NCI-H345 treated with DMSO at 0.1 percent for 48 hours (cell line): ENCODE measurements around the gene BLOC1S5.

ENCODE experiments used
- DNase-seq: peaks from one replicate; lab custom pipeline; 2025; ENCODE audit not compliant: unreplicated experiment; lab: John Stamatoyannopoulos, UW

BLOC1S5 gene, protein sequence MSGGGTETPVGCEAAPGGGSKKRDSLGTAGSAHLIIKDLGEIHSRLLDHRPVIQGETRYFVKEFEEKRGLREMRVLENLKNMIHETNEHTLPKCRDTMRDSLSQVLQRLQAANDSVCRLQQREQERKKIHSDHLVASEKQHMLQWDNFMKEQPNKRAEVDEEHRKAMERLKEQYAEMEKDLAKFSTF

DNA sequence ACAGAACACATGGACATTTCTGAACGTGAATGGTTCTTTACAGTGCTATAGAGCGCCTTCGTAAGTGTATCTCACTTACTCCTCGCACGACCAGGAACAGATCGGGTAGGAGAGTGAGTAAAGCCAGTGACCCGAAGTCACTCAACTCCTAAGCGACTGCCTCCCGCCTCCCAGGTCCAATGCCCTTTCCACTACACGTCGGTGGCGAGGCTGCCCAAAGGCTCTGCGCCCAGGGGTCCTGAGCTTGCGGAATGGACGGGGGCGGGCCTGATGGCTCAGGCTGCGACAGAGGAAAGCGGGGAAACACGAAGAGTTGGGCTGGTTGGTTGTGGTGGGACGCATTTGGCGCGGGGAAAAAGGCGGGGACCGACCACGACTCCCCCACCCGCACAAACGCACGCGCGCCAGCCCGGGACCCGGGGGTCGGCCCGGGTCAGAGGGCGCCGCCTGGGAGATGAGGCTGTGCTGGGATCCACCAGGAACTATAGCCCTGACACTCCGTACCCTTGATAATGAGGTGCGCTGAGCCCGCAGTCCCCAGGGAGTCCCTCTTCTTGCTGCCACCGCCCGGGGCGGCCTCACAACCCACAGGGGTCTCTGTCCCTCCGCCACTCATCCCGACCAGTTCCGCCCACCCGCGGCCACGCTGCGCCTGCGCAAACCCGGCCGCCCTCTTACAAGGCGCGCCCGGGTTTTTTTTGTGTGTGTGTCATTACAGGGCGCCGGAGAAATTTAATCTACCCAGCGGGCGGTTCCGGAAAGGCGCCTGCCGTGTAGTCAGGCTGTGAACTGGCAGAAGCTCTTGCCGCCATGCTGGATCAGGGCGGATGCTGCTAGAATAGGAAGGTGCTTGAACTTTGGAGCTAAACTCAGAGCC lies at the start of gene BLOC1S5:
TSS of gene BLOC1S5 (minus strand) at position 629 of the 877 bp plus-strand sequence. CDS start at position 616, 13 bp downstream.
- DNase-seq = peak; percentile 31

DNA sequence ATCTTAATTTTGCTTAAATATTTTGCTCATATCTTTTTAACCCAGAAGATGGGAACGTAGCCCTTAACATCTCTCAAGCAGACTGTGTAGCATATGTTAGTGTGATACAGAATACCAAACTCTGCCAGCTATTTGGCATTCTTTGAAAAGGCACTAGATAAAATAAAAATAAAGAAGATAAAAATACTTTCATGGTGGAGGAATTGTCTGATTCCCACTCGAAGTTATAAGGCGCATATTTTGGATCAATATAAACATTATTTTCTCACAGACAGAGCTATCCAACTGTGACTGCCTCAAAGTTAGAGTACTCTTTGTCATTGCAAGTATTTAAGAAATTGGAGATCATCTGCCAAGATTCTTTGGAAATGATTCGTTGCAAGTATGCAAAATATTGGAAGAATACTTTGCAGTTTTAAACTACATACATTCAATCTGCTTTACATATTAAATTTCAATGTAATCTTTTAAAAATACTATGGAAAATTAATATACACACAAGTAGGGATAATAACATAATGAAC lies 49.0 kb upstream of the BLOC1S5 start:
- DNase-seq = no peak

- no peak for DNase-seq
These were observed 46.5 kb upstream of the BLOC1S5 start for GRCh38 chr6:8110725-8111124.

DNA sequence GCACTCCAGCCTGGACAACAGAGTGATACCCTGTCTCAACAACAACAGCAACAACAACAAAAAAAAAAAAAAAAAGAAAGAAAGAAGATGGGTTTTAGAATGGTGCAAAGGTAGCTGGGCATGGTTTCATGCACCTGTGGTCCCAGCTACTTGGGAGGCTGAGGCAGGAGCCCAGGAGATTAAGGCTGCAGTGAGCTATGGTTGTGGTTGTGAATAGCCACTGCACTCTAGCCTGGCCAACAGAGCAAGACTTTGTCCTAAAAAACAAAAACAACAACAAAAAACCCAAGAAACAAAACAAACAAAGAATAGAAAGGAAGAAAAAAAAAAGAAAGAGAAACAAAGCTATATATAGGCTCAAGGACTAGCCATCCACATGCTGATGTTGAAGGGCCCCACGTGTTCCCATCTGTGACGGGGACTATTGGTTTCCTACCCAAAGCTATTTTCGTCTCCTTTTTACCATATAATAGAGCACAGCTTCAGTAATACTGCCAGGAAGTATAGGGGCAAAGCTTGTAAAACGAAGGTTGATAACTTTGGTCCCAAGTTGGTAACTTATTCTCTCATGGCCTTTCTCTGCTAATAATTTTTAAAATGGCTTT lies 46.0 kb upstream of the BLOC1S5 start:
- DNase-seq = no peak

- DNase-seq = no peak
These were observed 44.8 kb upstream of the BLOC1S5 start for GRCh38 chr6:8108759-8109539.

GRCh38 chr6:8108031-8108660 lies 44.0 kb upstream of the BLOC1S5 start:
- no peak for DNase-seq

DNA sequence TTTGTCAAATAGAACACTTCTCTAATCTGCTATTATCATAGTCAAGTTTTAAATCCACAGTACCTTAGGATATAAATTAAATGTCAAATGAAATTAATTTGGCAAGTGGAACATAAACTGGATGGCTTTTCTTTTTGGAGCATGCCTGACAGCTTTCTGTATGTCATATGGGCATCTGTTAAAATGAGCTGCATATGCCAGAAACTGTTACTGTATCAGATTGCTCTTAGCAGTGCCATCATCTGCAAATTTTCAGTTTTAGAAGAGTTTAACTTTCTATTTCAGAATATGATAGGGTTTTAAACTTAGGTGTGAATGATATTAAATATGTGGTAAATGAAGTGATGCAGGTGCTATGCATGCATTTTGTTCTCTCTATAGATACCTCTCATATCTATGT lies 41.6 kb upstream of the BLOC1S5 start:
- no peak for DNase-seq

DNA sequence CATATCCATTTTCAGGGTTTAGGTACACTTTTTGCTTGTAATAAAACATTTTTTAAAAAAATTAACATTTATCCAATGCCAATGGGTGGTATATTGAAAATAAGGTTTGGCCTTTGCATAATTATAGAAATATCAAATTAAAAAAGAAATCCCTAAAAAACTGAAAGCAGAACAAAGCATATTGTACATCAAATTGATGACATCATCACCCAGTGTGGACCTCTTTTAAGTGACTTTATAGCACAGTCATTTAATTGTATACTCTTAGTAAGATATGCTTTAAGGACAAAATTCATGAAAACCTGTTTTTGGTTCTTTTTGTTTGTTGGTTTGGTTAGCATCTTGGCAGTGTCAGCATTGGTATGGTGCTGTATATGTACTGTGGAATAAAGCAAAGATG lies 39.5 kb upstream of the BLOC1S5 start:
- DNase-seq = no peak

DNA sequence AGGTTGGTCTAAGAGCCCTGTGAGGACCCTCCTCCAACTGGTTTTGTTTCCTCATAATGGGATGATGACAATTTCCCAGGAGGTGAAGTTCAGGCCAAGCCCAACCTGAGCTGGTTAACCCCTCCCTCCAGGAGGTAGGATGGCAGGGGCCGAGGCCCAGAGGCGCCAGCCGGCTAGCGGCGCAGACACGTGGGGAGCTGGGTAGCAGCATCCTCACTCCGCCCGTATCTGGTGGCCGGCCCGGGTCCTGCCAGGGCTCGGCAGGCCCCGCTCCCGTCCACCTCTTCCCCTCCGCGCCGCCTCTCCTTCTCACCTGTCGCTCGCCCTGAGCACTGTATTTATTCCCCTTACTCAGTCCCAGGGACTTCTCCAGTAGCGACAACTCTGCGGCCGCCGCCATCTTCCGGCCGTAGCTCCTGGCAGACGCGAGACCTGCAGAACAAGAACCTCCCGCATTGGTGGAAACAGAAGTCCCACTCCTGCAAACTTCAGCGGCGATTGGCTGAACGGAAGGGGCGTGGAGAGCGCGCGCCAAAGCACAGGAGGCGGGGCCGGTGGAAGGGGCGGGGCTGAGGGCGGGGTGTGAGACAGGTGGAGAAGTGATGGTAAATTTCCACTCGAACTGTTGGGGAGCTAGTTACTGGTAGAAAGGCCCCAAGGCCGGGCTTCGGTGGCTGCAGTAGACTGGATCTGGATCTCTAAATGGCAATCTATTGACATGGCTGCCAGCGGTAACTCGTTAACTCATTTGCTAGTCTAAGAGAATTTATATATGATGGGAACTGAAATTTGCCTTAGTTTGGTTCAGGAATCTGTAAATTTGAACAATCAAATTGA lies 38.2 kb upstream of the BLOC1S5 start, which contains the start of gene EEF1E1:
TSS of gene EEF1E1 (minus strand) at position 427 of the 837 bp plus-strand sequence. CDS start at position 400, 27 bp downstream.
- DNase-seq = peak; percentile 45

DNA sequence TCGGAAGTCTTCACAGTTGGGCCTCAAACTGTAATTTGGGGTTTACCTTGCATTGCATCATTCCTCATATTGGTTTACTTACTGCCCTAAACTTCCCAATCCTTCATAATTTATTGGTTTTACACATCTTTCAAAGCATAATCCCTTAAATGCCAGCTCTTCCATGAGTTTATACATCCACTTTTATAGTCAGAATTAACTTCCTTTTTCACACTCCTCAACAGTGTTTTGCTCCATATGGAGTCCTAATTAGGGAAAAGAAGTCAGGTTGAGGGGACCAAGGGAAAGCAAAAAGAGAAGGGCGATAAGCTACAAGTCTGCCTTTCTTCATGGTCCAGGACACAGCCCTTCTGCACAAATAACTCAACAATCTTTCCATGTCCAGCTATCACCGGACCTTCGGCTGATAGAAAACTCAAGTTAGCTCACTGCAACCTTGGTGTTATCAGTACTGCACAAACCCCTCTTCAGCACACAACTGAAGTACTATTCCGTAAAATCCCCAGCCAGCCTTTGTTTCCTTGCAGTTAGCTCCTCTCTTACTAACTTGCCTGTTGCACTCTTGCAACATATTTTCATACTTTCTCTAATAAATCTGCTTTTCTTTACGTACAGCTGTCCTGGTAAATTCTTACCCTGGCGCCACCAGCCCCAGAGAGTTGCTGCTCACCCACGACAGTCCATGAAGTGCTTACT lies 36.1 kb upstream of the BLOC1S5 start:
- DNase-seq = no peak

DNA sequence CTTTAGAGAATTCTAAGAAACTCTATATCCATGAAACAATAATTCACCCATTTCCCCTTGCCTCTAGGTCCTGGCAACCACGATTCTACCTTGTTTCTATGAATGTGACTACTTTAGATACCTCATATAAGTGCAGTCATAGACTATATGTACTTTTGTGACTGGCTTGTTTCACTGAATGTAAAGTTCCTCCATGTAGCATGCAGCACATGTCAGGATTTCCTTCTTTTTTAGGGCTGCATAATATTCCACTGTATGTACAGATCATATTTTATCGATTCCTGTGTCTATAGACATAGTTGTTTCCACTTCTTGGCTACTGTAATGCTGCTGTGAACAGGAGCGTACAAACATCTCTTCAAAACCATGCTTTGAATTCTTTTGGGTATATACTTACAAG lies 26.5 kb upstream of the BLOC1S5 start:
- DNase-seq = no peak

- DNase-seq = no peak
These were observed 24.7 kb upstream of the BLOC1S5 start for GRCh38 chr6:8088886-8089285.

DNA sequence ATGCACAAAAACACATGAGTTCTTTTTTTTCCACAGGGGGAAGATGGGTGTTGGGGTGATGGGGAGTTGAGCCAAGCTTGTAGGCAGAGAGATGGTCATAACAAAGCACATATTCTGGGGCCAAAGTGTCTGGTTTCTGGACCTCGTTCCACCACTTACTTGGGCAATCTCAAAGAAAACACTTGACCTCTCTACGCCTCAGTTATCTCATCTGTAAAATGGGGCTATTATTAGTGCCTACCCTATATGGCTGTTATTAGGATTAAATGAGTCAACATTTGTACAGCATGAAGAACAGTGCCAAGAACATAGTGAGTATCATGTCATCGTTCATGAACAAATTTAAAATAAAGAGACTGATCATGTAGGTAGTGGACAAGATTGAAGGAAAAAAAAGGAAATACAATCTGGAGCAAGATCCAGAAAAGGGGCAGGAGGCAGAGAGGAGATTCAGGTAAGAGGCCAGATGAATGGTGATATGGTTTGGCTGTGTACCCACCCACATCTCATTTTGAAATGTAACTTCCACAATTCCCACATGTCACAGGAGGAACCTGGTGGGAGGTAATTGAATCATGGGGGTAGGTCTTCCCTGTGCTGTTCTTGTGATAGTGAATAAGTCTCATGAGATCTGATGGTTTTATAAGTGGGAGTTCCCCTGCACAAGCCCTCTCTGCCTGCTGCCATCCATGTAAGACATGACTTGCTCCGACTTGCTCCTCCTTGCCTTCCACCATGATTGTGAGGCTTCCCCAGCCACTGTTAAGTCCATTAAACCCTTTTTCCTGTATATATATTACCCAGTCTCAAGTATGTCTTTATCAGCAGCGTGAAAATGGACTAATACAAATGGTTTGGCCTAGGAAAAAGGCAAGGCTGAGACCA lies 23.9 kb upstream of the BLOC1S5 start:
- DNase-seq = no peak

DNA sequence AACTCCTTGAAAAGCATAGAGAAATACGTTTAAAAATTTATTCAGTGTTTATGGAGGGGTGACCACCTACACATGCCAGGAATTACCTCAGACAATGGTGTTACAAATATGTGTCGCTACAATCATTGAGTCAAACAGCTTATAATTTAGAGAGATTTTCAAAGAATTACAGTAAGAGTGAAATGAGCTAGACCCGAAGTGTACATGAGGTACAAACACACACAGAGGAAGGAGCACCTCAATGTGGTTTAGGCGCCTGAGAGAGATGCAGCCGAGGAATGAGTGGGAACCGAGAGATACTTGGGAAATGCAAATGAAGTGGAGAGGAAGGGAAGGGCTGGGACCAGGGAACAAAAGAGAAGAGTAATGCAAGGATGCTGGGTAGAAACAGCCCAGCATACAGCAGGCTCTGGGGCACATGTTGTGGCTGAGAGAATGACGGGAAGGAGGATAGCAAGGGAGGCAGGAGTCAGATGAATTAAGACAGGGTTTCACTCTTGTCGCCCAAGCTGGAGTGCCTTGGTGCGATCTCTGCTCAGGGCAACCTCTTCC lies 22.6 kb upstream of the BLOC1S5 start:
- no peak for DNase-seq

GRCh38 chr6:8085053-8085511 lies 20.9 kb upstream of the BLOC1S5 start:
- no peak for DNase-seq

DNA sequence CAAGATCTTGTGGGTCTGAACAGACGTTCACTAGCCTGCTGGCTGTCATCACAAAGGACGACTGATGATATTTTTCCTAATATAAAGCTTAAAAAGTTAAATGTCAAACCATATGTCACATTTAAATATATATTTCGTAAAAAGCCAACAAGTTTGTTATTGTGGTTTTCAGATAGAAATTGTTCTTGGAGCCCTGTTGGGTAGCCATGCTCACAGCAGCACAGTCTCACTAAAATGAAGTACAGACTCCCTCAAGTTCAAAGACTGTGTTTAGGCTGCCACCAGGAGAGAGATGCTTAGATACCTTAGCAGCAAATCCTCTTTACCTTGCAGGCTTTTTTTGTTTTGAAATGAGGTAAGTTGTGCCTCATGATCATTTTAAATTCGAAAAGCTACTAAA lies 20.4 kb upstream of the BLOC1S5 start:
- DNase-seq = no peak
